Neural progenitor cell (in vitro differentiated cells): Measurements from ENCODE around the gene USP33. TPM values are rescaled to one million over a fixed set of nuclear protein-coding genes. Genes with fewer than 3 reads are reported as not detected.
"Not testable (repeated sequence)": the region's sequence is repeated elsewhere in the genome, so short reads cannot be mapped to it uniquely, and the experiment has no call there.

Experiments
- DNase-seq: peaks from one replicate; pipeline ENCODE4 v3.0.0-alpha.2; 2016; ENCODE audit warnings: low spot score
- H2AFZ ChIP-seq: fragments of 200-600 bp; sonication (generic); replicated peaks from 2 replicates; pipeline ENCODE4 v1.6.1; 2016; ENCODE audit warnings: antibody characterized with exemption
- H3F3A ChIP-seq: fragments of 200-600 bp; sonication (generic); 2 replicates; pipeline ENCODE4 v1.6.1; 2016; ENCODE audit warnings: antibody characterized with exemption, low read depth
- H3K27ac ChIP-seq: fragments of 200-600 bp; sonication (generic); 2 replicates; pipeline ENCODE4 v1.5.1; 2016; ENCODE audit warnings: mild to moderate bottlenecking
- H3K27me3 ChIP-seq: fragments of 200-600 bp; sonication (generic); 2 replicates; pipeline ENCODE4 v1.6.1; 2016; ENCODE audit warnings: mild to moderate bottlenecking, moderate library complexity
- H3K36me3 ChIP-seq: fragments of 200-600 bp; sonication (generic); 2 replicates; pipeline ENCODE4 v1.5.1; 2016
- H3K4me1 ChIP-seq: fragments of 200-600 bp; sonication (generic); 2 replicates; pipeline ENCODE4 v1.6.1; 2016; ENCODE audit warnings: mixed run types
- H3K4me2 ChIP-seq: fragments of 200-600 bp; sonication (generic); 2 replicates; pipeline ENCODE4 v1.6.1; 2016
- H3K4me3 ChIP-seq: fragments of 200-600 bp; sonication (generic); 2 replicates; pipeline ENCODE4 v1.5.1; 2016
- H3K79me2 ChIP-seq: fragments of 200-600 bp; sonication (generic); 2 replicates; pipeline ENCODE4 v1.6.1; 2016; ENCODE audit warnings: low read depth
- H3K9ac ChIP-seq: fragments of 200-600 bp; sonication (generic); 2 replicates; pipeline ENCODE4 v1.6.1; 2016
- H3K9me3 ChIP-seq: fragments of 200-600 bp; sonication (generic); 2 replicates; pipeline ENCODE4 v1.5.1; 2016; ENCODE audit warnings: low read depth
- H4K20me1 ChIP-seq: fragments of 200-600 bp; sonication (generic); 2 replicates; pipeline ENCODE4 v1.6.1; 2016; ENCODE audit warnings: low read depth
- H3K27ac Mint-ChIP-seq: 3 replicates; pipeline ENCODE4 v1.8.0; 2021; ENCODE audit warnings: mixed read lengths
- H3K27me3 Mint-ChIP-seq: 2 replicates; pipeline ENCODE4 v1.8.0; 2022; ENCODE audit warnings: low read depth, mild to moderate bottlenecking, inconsistent platforms, moderate library complexity, mixed read lengths; ENCODE audit not compliant: insufficient read depth
- H3K36me3 Mint-ChIP-seq: 3 replicates; pipeline ENCODE4 v1.8.0; 2021; ENCODE audit warnings: mixed read lengths
- H3K4me1 Mint-ChIP-seq: 3 replicates; pipeline ENCODE4 v1.8.0; 2021; ENCODE audit warnings: mixed read lengths
- H3K4me3 Mint-ChIP-seq: 3 replicates; pipeline ENCODE4 v1.8.0; 2021; ENCODE audit warnings: mild to moderate bottlenecking, moderate library complexity, mixed read lengths
- H3K9me3 Mint-ChIP-seq: 3 replicates; pipeline ENCODE4 v1.8.0; 2020; ENCODE audit warnings: mixed read lengths
- CTCF ChIP-seq: fragments of 200-600 bp; sonication (generic); IDR thresholded peaks from 2 replicates; pipeline ENCODE4 v1.5.1; 2017; ENCODE audit warnings: antibody characterized with exemption, mild to moderate bottlenecking
- EZH2 ChIP-seq: fragments of 200-600 bp; sonication (generic); IDR thresholded peaks from 2 replicates; pipeline ENCODE4 v1.6.1; 2017; ENCODE audit warnings: antibody characterized with exemption, mild to moderate bottlenecking, moderate library complexity
- EZH2phosphoT487 ChIP-seq: fragments of 200-600 bp; sonication (generic); IDR thresholded peaks from 2 replicates; pipeline ENCODE4 v1.6.1; 2017; ENCODE audit warnings: antibody characterized with exemption
- total RNA-seq: library from RNA; depleted of rRNA; stranded (reverse); fragments of >200 nt; gene quantifications from 2 replicates; pipeline ENCODE4 v1.2.3, GENCODE V29; 2015; ENCODE audit warnings: low replicate concordance

Gene USP33
- total RNA-seq, 1 donor from 2014 or later = 132 TPM

GRCh38 chr1:77797991-77798390 is 38.3 kb upstream of the USP33 start:
- TF ChIP-seq CTCF (no peak), EZH2 (no peak), EZH2phosphoT487 (no peak)
- H3K9ac ChIP-seq = no peak overlapping the region
- no peak overlapping the region for H3K27ac Mint-ChIP-seq

GRCh38 chr1:77796695-77797405 is 37.2 kb upstream of the USP33 start:
- no peaks in the 10 kb centered on the region for H3F3A ChIP-seq
- no peak overlapping the region for H3K27ac ChIP-seq
- no peak overlapping the region for H3K4me2 ChIP-seq
- H2AFZ ChIP-seq = no peak overlapping the region
- no peak overlapping the region for H3K4me3 ChIP-seq
- H4K20me1 ChIP-seq = peaks cover 11% of the 10 kb centered on the region
- Mint-ChIP-seq H3K4me1 (no peaks in the 10 kb centered on the region), H3K36me3 (no peaks in the 10 kb centered on the region), H3K9me3 (no peaks in the 10 kb centered on the region), H3K27ac (no peak overlapping the region), H3K4me3 (no peak overlapping the region), H3K27me3 (no peaks in the 10 kb centered on the region)
- H3K79me2 ChIP-seq = no peaks in the 10 kb centered on the region
- no peaks in the 10 kb centered on the region for H3K9me3 ChIP-seq
- no peaks in the 10 kb centered on the region for H3K36me3 ChIP-seq
- no peaks in the 10 kb centered on the region for H3K27me3 ChIP-seq
- H3K4me1 ChIP-seq = no peaks in the 10 kb centered on the region
- DNase-seq = peak; percentile 4
- no peak overlapping the region for H3K9ac ChIP-seq
- TF ChIP-seq EZH2 (no peak), CTCF (peak; percentile 15)

More at GRCh38 chr1:77797991-77798390, 38.3 kb upstream of the USP33 start:
- Mint-ChIP-seq H3K4me3 (no peak overlapping the region), H3K27me3 (no peaks in the 10 kb centered on the region), H3K4me1 (no peaks in the 10 kb centered on the region), H3K9me3 (no peaks in the 10 kb centered on the region), H3K36me3 (no peaks in the 10 kb centered on the region)
- Histone ChIP-seq H3K27me3 (no peaks in the 10 kb centered on the region), H3F3A (no peaks in the 10 kb centered on the region), H3K4me2 (no peak overlapping the region), H3K27ac (no peak overlapping the region), H3K36me3 (no peaks in the 10 kb centered on the region), H3K4me3 (no peak overlapping the region), H3K9me3 (no peaks in the 10 kb centered on the region), H2AFZ (no peak overlapping the region), H3K79me2 (no peaks in the 10 kb centered on the region), H3K4me1 (no peaks in the 10 kb centered on the region), H4K20me1 (peaks cover 11% of the 10 kb centered on the region)
- no peak for DNase-seq

GRCh38 chr1:77794550-77794949 is 34.9 kb upstream of the USP33 start:
- Histone ChIP-seq H3K4me3 (no peak overlapping the region), H3K27me3 (no peaks in the 10 kb centered on the region), H3K4me2 (no peak overlapping the region), H4K20me1 (no peaks in the 10 kb centered on the region), H3K36me3 (no peaks in the 10 kb centered on the region), H3K27ac (no peak overlapping the region), H3K79me2 (no peaks in the 10 kb centered on the region), H2AFZ (no peak overlapping the region), H3K9me3 (no peaks in the 10 kb centered on the region), H3K4me1 (no peaks in the 10 kb centered on the region), H3F3A (no peaks in the 10 kb centered on the region), H3K9ac (no peak overlapping the region)
- Mint-ChIP-seq H3K27me3 (no peaks in the 10 kb centered on the region), H3K4me3 (no peak overlapping the region), H3K9me3 (no peaks in the 10 kb centered on the region), H3K4me1 (no peaks in the 10 kb centered on the region), H3K36me3 (peaks cover 3% of the 10 kb centered on the region), H3K27ac (no peak overlapping the region)
- no peak for DNase-seq
- no peak for TF ChIP-seq EZH2phosphoT487
- TF ChIP-seq EZH2 = no peak
- TF ChIP-seq CTCF = no peak

- not testable (repeated sequence) for H4K20me1 ChIP-seq, H3K4me1 Mint-ChIP-seq, H3K9ac ChIP-seq, DNase-seq, H3K36me3 ChIP-seq, H3K27ac Mint-ChIP-seq, H3K4me2 ChIP-seq, H3K27me3 Mint-ChIP-seq, H3K4me3 ChIP-seq, H3K9me3 ChIP-seq, H3K4me3 Mint-ChIP-seq, H3F3A ChIP-seq, H3K27ac ChIP-seq, H3K27me3 ChIP-seq, H3K4me1 ChIP-seq, H2AFZ ChIP-seq
- H3K79me2 ChIP-seq = peaks cover 16% of the 10 kb centered on the region
- H3K9me3 Mint-ChIP-seq = peaks cover 19% of the 10 kb centered on the region
- peaks cover 41% of the 10 kb centered on the region for H3K36me3 Mint-ChIP-seq
Observed at GRCh38 chr1:77786093-77786741, 26.6 kb upstream of the USP33 start.
